Measurements from ENCODE around the gene YJEFN3. TPM values are rescaled to one million over a fixed set of nuclear protein-coding genes. Genes with fewer than 3 reads are reported as not detected.

Gene YJEFN3
- total and polyA plus RNA-seq, 8 donors, result 0.43 to 117 (median 3.3) TPM

GRCh38 chr19:19487077-19487949, 41.4 kb upstream of the YJEFN3 start:
- 68 to 85% (median 73%) methylated on average over 7 to 9 of the region's 9 CpGs for WGBS, 5 donors
- Histone ChIP-seq H3K9me3 (no peaks in the 10 kb centered on the region), H3K27ac (peak overlapping the region in 3 of 5 donors; percentile 74 to 83 (median 76)), H3K27me3 (no peaks in the 10 kb centered on the region), H3K4me1 (peaks cover 39 to 58% (median 47%) of the 10 kb centered on the region in 4 donors), H3K4me3 (no peak overlapping the region), H3K36me3 (peaks cover 0 to 36% (median 31%) of the 10 kb centered on the region in 4 donors)
- intact Hi-C loops (cut with DNase I; ENCODE audit: low total_unique reads), result loop anchor here (5.0 to 10.0 kb wide), 2 partner anchors 73 to 120 kb away; no protein-coding TSS in a partner anchor
- no peak for TF ChIP-seq POLR2AphosphoS5 (IDR thresholded peaks at IDR 0.05)
- no peak for TF ChIP-seq EP300 (IDR thresholded peaks at IDR 0.05)
- DNase-seq, result no peak

GRCh38 chr19:19487950-19488874, 40.5 kb upstream of the YJEFN3 start:
- Histone ChIP-seq H3K4me3 (no peak overlapping the region), H3K27ac (peak overlapping the region; percentile 16 to 83 (median 74)), H3K36me3 (peaks cover 0 to 39% (median 32%) of the 10 kb centered on the region in 4 donors), H3K27me3 (no peaks in the 10 kb centered on the region), H3K9me3 (no peaks in the 10 kb centered on the region), H3K4me1 (peaks cover 39 to 58% (median 47%) of the 10 kb centered on the region in 4 donors)
- intact Hi-C loops (cut with DNase I; ENCODE audit: low total_unique reads), result loop anchor here (5.0 to 10.0 kb wide), 2 partner anchors 73 to 121 kb away; no protein-coding TSS in a partner anchor
- 44 to 53% (median 46%) methylated on average over 20 of the region's 20 CpGs for WGBS, 5 donors
- TF ChIP-seq EP300 (IDR thresholded peaks at IDR 0.05), result no peak
- no peak for TF ChIP-seq POLR2AphosphoS5 (IDR thresholded peaks at IDR 0.05)
- TF ChIP-seq CTCF (IDR thresholded peaks at IDR 0.05), result no peak
- no peak for TF ChIP-seq POLR2A (IDR thresholded peaks at IDR 0.05)
- DNase-seq, result peak; percentile 59 to 74

GRCh38 chr19:19488875-19489690, 39.6 kb upstream of the YJEFN3 start:
- peak; percentile 64 to 95 for DNase-seq
- no peaks in the 10 kb centered on the region for H3K27me3 ChIP-seq
- H3K36me3 ChIP-seq, result peaks cover 4 to 44% (median 33%) of the 10 kb centered on the region in 4 donors
- H3K27ac ChIP-seq, result peak overlapping the region; percentile 53 to 83 (median 74)
- TF ChIP-seq POLR2AphosphoS5 (IDR thresholded peaks at IDR 0.05), result peak in 1 of 3 donors; percentile 70
- TF ChIP-seq CTCF (IDR thresholded peaks at IDR 0.05), result no peak
- intact Hi-C loops (cut with DNase I; ENCODE audit: low total_unique reads), result loop anchor here (5.0 to 10.0 kb wide), 2 partner anchors 74 to 122 kb away; no protein-coding TSS in a partner anchor
- H3K4me3 ChIP-seq, result peak overlapping the region in 2 of 4 donors; percentile 11 to 14
- no peaks in the 10 kb centered on the region for H3K9me3 ChIP-seq
- WGBS, 5 donors, result 27 to 33% (median 31%) methylated on average over 14 of the region's 14 CpGs
- peaks cover 39 to 58% (median 47%) of the 10 kb centered on the region in 4 donors for H3K4me1 ChIP-seq

- peaks cover 11 to 52% (median 40%) of the 10 kb centered on the region in 4 donors for H3K36me3 ChIP-seq
- H3K4me3 ChIP-seq, result peak overlapping the region in 1 of 4 donors; percentile 14
- H3K9me3 ChIP-seq, result no peaks in the 10 kb centered on the region
- TF ChIP-seq EP300 (IDR thresholded peaks at IDR 0.05), result no peak
- no peak for TF ChIP-seq CTCF (IDR thresholded peaks at IDR 0.05)
- TF ChIP-seq POLR2A (IDR thresholded peaks at IDR 0.05), result no peak
- TF ChIP-seq POLR2AphosphoS5 (IDR thresholded peaks at IDR 0.05), result no peak
- H3K27me3 ChIP-seq, result no peaks in the 10 kb centered on the region
- H3K27ac ChIP-seq, result peak overlapping the region; percentile 53 to 83 (median 74)
- H3K4me1 ChIP-seq, result peaks cover 39 to 55% (median 46%) of the 10 kb centered on the region in 4 donors
- WGBS, 5 donors, result 33 to 49% (median 36%) methylated on average over 8 to 9 of the region's 9 CpGs
- intact Hi-C loops (cut with DNase I; ENCODE audit: low total_unique reads), result loop anchor here (5.0 to 10.0 kb wide), 2 partner anchors 75 to 123 kb away; no protein-coding TSS in a partner anchor
- peak; percentile 34 to 66 for DNase-seq
Observed at GRCh38 chr19:19489804-19490204, 38.9 kb upstream of the YJEFN3 start.
